Upper lobe of right lung (tissue), 1 donor: ENCODE results near the gene TPD52L1. TPM values are rescaled to one million over a fixed set of nuclear protein-coding genes. Genes with fewer than 3 reads are reported as not detected.

ENCODE experiments used
- ATAC-seq: fragments of 200-7000 bp; cut with Tn5 transposase; one replicate; pipeline ENCODE4 v1.9.1; 2020; ENCODE audit warnings: mild to moderate bottlenecking, moderate library complexity
- DNase-seq: peaks from one replicate; pipeline ENCODE4 v3.0.0-alpha.2; 2020
- H3K27ac ChIP-seq: fragments of 200-600 bp; one replicate; pipeline ENCODE4 v1.8.0; 2022
- H3K27me3 ChIP-seq: fragments of 200-600 bp; one replicate; pipeline ENCODE4 v1.8.0; 2022; ENCODE audit warnings: mild to moderate bottlenecking
- H3K36me3 ChIP-seq: fragments of 200-600 bp; one replicate; pipeline ENCODE4 v1.8.0; 2022
- H3K4me1 ChIP-seq: fragments of 200-600 bp; one replicate; pipeline ENCODE4 v1.8.0; 2022
- H3K4me3 ChIP-seq: fragments of 200-600 bp; one replicate; pipeline ENCODE4 v1.8.0; 2022; ENCODE audit warnings: mild to moderate bottlenecking
- H3K9me3 ChIP-seq: fragments of 200-600 bp; one replicate; pipeline ENCODE4 v1.8.0; 2022
- intact Hi-C: fragments of 100-400 bp; cut with DNase I; formaldehyde crosslinking; loops from one replicate; pipeline ENCODE4 v1.11.0; 2022
- total RNA-seq: library from RNA; stranded (reverse); fragmentation: NEBNext Ultra II Directional; extraction: Animal tissue kit (Norgen Biotek cat#: 25700); gene quantifications from one replicate; pipeline ENCODE4 v1.2.1, GENCODE V29; 2021
- TF ChIP-seq, protein P1 (sequence below): fragments of 200-600 bp; IDR thresholded peaks from one replicate; pipeline ENCODE4 v1.8.0; 2022; ENCODE audit warnings: antibody characterized with exemption
- donor health status: DM: no; HTN: yes; CAD: no; lungs with severe emphysema.

TPD52L1 gene
- total RNA-seq, 1 donor from 2014 or later: 24.5 TPM

- Histone ChIP-seq H3K27me3 (no peaks in the 10 kb centered on the region), H3K4me1 (no peaks in the 10 kb centered on the region), H3K9me3 (no peaks in the 10 kb centered on the region), H3K27ac (no peak overlapping the region), H3K36me3 (peaks cover 10% of the 10 kb centered on the region), H3K4me3 (no peak overlapping the region)
- TF ChIP-seq, protein P1, sequence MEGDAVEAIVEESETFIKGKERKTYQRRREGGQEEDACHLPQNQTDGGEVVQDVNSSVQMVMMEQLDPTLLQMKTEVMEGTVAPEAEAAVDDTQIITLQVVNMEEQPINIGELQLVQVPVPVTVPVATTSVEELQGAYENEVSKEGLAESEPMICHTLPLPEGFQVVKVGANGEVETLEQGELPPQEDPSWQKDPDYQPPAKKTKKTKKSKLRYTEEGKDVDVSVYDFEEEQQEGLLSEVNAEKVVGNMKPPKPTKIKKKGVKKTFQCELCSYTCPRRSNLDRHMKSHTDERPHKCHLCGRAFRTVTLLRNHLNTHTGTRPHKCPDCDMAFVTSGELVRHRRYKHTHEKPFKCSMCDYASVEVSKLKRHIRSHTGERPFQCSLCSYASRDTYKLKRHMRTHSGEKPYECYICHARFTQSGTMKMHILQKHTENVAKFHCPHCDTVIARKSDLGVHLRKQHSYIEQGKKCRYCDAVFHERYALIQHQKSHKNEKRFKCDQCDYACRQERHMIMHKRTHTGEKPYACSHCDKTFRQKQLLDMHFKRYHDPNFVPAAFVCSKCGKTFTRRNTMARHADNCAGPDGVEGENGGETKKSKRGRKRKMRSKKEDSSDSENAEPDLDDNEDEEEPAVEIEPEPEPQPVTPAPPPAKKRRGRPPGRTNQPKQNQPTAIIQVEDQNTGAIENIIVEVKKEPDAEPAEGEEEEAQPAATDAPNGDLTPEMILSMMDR: no peak
- ATAC-seq (no peak), DNase-seq (no peak)
- intact Hi-C loops: no loop called here
Measured at GRCh38 chr6:125268765-125269164, 115.2 kb downstream of the TPD52L1 start.

GRCh38 chr6:125269328-125269985, 115.9 kb downstream of the TPD52L1 start:
- Histone ChIP-seq H3K4me1 (no peaks in the 10 kb centered on the region), H3K27me3 (no peaks in the 10 kb centered on the region), H3K4me3 (no peak overlapping the region), H3K36me3 (peaks cover 10% of the 10 kb centered on the region), H3K9me3 (no peaks in the 10 kb centered on the region), H3K27ac (no peak overlapping the region)
- DNase-seq: no peak
- intact Hi-C loops: no loop called here
- no peak for ATAC-seq
- TF ChIP-seq, protein P1: no peak

DNA sequence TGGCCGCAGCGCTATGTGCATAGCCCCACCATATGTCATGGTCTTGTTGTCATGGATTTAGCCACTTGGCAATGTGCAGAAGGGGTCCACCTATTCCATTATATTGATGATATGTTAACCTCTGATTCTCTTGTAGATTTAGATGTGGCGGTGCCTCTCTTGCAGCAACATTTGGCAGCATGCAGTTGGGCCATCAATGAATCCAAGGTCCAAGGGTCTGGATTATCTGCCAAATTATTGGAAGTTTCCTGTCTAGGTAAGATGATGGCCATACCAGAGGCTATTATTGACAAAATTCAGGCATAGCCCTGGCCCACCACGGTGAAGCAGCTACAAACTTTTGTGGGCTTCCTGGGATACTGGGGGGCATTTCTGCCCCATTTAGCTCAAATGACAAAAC, 116.8 kb downstream of the TPD52L1 start:
- DNase-seq (no peak), ATAC-seq (no peak)
- TF ChIP-seq, protein P1: no peak
- Histone ChIP-seq H3K27ac (no peak overlapping the region), H3K27me3 (no peaks in the 10 kb centered on the region), H3K36me3 (peaks cover 18% of the 10 kb centered on the region), H3K4me3 (no peak overlapping the region), H3K9me3 (no peaks in the 10 kb centered on the region), H3K4me1 (no peaks in the 10 kb centered on the region)
- intact Hi-C loops: no loop called here

DNA sequence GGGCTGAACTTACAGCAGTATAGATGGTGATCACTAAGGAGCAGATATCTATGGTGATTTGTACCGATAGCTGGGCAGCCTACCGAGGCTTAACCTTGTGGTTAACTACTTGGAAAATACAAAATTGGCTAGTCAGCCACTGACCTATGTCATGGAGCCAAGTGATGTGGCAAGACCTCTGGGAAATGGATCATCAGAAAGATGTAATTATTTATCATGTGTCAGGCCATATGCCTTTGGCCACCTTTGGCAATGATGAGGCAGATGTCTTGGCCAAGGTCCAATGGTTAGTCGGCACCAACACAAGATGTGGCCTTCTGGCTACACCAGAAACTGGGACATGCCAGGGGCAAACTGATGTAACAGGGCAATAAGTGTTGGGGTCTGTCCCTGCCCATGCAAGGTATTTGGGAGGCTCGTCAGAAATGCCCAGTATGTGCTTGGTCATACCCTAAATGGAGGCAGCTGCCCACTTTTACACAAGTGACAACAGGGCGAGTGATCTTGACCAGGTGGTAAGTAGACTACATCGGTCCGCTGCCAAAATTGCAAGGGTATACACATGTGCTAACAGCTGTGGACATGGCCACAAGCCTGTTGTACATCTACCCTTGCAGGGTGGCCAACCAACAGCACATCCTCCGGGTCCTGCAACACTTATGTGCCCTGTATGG, 118.0 kb downstream of the TPD52L1 start:
- no peaks in the 10 kb centered on the region for H3K4me1 ChIP-seq
- peaks cover 20% of the 10 kb centered on the region for H3K36me3 ChIP-seq
- no peak overlapping the region for H3K4me3 ChIP-seq
- no peak for ATAC-seq
- no peaks in the 10 kb centered on the region for H3K9me3 ChIP-seq
- TF ChIP-seq, protein P1: no peak
- intact Hi-C loops: no loop called here
- no peak for DNase-seq
- H3K27ac ChIP-seq: no peak overlapping the region
- H3K27me3 ChIP-seq: no peaks in the 10 kb centered on the region

- DNase-seq (no peak), ATAC-seq (no peak)
- H3K9me3 ChIP-seq: no peaks in the 10 kb centered on the region
- no peak overlapping the region for H3K4me3 ChIP-seq
- H3K36me3 ChIP-seq: peaks cover 25% of the 10 kb centered on the region
- H3K27me3 ChIP-seq: no peaks in the 10 kb centered on the region
- no peaks in the 10 kb centered on the region for H3K4me1 ChIP-seq
- no peak overlapping the region for H3K27ac ChIP-seq
- TF ChIP-seq, protein P1: no peak
- intact Hi-C loops: no loop called here
Measured at GRCh38 chr6:125273251-125273650, 119.7 kb downstream of the TPD52L1 start.
